NK-92 treated with Interleukin-12 subunit alpha and Interleukin-12 subunit beta, amount 100 ng/mL, for 24 hours (cell line): ENCODE data around the gene GNAO1.

Experiments
- DNase-seq: peaks from one replicate; lab custom pipeline; 2025; lab: John Stamatoyannopoulos, UW

Gene GNAO1

DNA sequence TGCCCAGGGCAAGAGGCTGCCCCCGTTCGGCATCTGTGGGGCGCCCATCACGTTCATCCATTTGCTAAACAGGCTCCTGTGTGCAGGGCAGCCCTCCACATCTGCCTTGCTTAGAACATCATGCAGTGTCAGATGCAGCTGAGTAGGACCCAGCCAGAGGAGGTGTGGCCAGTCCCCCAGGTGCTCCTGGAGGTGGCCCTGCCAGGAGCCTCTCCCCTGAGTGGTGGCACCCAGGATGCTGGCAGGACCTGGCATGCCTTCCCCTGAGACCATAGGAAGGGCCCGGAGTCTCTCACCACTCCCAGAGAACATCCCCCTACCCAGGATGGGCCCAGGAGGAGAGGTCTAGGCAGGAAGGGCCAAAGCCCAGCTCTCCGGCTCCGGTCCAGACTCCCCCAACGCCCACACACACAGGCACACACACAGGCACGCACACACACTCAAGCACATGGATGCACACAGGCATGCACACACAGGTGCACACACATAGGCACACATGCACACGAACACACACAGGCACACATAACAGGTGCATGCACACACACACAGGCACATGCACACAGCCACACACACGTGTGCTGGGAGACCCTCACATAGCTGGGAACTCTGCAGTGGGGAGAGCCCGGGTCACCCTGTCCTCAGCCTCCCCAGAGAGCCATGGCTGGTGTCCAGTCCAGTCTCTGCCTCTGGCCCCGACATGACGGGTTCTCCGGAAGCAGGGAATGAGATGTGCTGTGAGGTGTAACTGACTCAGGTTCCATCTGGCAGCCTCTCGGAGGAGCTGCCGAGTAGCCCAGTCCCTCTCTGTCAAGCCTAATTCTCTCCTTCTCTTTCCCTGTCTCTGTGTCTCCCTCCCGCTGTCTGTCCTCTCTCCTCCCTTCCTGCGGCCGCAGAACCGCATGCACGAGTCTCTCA, 159.5 kb downstream of the GNAO1 start:
- no peak for DNase-seq

DNA sequence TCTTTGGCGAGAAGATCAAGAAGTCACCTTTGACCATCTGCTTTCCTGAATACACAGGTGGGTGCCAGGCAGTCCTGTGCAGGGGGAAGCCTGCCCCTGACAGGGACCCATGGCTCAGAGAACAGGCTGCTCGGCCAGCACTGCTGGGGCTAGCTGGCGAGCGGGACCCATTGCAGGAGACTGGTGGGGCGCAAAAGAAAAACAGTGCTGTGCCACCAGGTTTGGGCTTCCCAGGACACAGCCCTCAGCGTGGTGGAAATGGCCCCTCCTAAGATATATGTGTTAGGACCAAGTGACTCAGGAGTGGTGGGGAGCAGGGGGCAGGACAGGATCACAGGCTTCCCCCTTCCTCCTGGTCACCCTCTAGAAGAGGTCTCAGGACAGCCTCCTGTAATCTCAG, 160.2 kb downstream of the GNAO1 start:
- DNase-seq: no peak

DNA sequence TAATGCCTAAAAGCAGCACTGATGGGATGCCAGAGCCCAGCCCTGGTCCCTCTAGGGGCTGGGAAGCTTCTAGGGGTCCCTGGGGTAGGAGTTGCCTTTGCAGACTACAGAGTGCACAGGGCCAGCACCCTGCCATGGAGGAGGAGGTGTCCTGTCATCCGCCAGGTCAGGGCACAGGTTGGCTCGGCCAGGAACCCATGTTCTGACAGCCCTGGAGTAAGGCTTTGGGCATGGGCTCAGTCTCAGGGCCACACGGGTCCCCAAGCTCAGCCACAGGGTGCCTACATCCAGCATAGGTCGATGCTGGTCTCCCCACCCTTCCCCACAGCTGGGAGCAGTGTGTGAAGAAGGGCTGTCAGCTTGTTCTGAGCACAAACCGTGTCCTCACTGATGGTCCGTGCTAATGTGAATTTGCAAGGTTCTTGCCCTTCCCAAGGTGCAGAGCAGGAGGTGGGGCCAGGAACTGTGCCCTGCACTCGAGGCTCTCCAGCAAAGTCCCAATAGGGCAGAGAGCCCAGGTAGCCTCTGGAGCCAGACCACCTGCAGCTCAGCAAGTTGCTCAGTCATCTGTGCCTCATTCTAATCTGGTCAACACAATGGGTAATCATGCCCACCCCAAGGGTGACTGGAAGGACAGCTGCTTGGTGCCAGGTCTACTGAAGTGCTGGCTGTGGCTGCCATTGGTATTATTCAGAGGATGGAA, 161.2 kb downstream of the GNAO1 start:
- no peak for DNase-seq

DNA sequence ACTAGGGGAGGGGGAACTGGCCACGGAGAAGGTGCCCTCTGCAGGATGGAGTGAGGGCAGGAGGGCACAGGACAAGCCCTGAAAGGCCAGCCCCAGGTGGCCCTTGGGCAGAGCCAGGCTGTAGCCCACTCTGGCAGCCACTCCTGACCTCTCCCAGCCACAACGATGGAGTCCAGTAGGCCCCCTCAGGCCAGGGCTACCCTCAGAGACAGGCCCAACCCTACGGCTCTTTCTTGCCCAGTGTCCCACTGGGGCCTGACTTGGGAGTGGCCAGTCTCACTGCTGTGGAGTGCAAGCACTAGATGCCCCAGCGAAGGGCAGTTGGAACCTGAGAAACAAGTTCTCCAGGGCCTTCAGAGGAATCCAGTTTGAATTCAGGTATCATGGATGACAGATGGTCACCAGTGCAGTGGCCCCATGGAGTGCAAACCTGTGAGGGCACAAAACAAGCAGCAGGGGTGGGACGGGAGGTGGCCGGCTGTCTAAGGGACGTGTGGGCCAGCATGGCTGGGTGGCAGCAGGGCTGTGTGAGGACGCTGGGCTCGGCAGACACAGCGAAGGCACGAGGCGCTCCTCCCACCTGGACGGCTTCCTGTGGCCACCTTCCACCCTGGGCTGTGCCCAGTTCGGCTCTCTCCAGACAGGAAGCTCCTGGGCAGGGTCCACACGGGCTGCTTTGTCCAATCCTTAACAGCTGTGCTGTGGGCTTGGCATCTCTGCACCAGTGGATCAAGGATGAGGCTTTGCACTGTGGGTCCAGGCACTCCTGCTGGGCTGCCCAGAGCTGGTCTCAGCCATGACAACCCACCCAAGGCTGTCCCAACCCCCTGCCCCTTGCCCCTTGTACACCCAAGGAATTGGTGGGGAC, 162.0 kb downstream of the GNAO1 start:
- DNase-seq: no peak

DNA sequence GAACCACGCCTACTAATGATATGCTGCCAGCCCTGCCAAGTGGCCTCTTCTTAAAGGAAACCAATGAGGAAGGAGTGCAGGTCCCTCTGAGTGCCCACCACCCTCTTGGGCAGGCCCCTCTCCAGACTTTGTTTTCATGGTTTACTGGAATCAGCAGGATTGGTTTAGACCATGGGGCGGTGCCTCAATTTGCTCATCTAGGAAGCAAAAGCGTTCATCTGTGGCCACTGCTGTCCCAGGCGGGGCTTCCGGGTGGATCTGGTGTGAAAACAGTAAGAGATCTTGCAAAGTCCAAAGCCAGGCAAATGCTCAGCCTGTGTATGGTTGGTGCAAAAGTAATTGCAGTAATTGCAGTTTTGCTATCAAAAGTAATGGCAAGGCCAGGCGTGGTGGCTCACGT, 162.7 kb downstream of the GNAO1 start:
- no peak for DNase-seq

DNA sequence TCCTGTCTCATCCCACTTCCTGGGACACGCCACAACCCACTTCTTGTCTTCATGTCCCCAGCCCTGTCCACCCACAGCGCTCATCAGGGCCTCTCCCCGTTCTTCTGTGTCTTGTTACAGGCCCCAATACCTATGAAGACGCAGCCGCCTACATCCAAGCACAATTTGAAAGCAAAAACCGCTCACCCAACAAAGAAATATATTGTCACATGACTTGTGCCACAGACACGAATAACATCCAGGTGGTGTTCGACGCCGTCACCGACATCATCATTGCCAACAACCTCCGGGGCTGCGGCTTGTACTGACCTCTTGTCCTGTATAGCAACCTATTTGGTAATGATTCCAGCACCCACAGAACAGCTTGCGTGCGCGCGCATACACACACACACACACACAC, 163.5 kb downstream of the GNAO1 start:
- no peak for DNase-seq

DNA sequence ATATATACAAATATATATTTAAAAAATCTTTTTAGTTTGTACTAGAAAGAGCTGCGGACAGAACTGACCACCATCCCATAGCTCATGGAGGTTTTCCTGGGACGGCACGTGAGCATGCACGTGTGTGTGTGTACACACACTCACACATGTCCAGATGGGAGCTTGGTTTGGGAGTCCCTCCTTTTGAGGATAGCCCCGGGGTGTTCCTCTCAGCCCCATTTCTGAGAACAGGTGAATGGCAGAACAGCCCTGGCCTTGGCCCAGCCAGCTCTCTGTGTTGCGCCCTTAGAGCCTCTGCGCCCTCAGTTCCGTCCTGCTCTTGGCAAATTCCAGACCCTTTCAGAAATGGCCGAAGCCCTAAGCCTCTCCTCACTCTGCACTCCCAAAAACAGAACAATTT, 163.9 kb downstream of the GNAO1 start:
- DNase-seq: no peak

DNA sequence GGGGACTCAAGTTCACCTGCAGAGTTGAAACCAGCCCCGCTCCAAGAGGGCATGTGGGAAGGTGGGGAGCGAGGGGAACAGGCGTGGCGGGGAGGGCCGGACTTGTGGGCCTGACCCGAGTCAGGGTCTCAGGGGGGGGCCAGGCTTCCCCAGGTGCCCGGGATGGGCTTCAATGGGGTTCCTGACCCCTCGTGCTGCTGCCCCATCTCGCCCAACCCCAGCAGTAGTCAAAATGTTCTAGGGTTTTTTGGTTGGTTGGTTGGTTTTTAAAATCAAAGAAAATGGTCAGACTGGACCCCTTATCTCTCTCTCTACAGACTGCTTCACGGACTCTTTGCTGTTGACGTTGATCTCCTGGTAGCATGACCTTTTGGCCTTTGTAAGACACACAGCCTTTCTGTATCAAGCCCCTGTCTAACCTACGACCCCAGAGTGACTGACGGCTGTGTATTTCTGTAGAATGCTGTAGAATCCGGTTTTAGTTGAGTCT, 164.5 kb downstream of the GNAO1 start:
- no peak for DNase-seq

DNA sequence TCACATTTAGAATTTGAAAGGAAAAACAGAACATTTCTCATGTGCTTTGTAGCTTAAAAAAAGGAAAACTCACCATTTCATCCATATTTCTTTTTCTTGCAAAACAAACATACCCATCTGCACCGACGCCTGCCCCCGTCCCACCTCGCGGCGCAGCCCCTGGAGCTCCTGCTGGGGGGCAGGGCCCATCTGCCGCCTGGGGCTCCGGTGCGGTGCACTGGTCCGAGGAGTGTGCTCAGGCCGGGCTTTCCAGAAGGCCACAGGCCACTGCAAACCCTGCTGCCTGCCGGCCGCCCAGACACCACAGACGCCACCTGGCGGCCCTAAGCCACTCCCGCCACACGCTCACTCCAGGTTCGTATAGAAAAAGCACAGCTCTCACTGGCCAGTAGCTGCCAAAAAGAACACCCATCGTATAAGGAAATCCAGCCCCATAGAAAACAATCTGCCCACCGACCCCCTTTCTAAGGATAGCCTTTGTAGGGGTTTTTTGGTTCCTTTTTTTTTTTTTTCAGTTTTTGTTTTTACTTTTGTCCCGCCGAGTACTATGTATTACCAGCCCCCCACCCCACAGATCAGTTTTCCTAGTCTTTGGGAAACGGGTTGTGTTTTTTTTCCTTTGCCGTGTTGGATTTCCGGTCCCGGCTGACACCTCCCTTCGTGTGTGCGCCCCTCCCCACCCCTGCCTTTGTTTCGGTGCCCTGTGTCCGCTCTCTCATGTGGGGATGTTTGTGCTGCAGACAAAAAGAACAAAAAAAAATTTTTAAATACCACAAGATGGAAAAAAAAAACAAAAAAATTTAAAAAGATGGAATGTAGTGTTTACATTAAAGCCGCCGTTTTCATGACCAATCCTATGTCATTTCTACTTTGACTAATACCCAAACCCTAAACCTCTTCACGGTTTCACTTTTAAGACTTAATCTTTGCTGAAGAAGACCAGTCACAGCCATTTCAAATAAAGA, 165.3 kb downstream of the GNAO1 start:
- peak; percentile 37 for DNase-seq

DNA sequence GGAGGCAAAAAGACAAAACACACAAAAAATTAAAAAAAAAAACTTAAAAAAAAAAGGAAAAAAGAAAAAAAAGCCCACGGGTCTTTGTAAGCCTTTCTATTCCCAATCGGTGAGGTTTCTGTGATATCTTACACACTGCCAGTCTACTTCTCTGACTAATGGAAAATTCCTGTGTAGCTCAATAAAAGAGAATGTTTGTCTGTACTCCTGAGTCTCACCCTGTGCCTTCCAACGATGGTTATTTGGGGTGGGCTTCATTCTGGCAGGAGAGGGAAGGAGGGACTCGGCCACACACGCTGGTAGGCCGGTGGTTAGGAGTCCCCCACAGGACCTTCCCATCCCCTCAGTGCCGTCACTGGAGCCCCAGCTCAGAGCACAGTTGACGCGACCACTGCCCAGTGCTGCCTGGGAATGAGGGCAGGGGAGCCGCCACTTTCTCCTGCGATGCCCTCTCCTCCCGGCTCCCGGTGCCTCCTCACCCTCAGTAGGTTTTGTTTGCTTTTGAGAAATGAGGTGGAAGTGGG, 166.0 kb downstream of the GNAO1 start:
- no peak for DNase-seq

DNA sequence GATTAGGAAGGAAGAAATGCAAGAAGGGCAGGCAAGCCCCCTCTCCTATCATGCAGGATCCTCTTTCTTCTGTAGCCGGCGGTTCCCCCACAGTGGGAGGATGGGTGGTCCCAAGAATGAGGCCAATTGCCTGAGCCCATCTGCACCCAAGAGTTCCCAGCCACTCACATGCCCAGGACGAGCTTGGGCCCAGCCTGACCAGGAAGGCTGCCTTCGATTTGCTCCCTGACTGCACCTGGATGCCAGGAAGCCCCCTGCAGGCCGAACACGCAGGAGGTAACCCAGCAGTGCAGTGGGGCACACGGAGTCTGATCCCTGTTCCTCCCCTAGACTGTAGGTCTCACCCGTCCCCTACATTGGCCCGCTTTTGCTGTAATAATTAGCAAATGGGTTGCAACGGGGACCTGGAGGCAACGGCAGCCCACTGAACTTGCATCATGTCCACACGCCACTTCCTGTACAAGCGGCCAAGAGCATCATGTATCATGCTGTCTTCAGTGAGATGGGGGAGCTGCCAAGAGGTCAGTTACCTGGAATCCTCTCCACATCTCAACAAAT, 166.6 kb downstream of the GNAO1 start:
- no peak for DNase-seq

DNA sequence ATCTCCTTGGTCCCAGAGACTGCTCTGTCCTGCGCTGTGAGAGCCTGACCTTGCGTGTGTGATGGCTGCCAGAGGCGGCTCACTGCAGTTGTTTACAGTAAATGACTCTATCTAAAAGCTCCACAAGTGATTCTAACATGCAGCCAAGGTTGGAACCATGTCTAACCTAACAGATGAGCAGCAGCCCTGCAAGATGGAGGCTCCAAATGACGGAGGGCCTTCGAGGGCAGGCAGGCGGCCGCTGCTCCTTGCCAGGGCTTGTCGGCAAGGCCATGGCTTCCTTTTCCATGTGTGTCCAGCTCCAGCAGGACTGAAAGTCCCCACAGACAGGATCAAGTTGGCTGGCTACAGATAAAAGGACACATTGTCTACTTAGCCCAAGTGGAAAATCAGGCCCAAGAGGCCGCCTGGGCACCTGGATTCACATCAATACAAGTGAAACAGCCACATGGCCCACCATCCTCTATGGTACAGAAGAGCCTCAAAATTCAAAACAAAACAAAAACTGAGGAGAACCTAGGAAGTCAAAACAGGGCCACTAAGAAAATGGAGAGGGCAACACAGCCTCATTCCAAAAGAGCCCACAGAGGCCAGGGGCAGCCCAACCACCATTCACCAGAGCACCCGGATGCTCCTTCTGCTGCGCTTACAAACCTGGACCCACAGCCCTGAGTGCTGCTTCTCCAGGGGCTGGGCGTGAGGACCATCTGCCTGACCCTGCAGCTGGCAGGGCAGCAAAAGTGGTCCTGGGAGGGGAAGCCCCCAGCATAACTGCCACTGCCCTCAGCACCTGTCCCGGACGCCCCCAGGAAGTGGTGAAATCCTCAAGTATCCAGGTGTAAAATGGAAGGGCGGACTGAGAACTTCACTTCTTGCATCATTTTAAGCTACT, 169.1 kb downstream of the GNAO1 start:
- DNase-seq: no peak

DNA sequence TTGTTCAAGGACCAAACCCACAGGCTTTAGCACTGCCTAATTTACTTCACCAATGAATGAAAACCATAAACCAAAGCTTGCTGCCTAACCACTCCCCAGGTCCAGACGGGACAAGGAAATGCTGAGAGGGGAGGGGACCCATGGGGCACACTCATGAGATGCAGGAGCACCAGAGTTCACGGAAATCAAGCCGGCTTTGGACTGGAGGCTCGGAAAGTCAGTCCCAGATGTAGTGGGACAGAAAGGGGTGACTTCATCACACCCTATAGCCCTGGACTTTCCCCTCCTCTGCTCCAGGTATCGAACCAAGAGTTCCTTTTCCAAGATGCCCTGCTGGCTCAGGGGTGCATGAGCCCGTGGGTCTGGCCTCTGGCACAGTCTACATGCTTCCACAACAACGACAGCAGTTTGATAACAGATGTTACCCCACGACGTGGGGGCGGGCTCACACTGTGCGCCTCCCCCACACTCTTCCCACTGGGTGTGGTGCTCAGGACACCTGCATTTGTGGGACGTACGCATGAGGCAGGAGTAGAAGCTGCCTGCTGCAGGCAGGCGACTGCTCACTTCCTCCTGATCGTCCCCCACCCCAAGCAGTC, 170.9 kb downstream of the GNAO1 start:
- DNase-seq: no peak

DNA sequence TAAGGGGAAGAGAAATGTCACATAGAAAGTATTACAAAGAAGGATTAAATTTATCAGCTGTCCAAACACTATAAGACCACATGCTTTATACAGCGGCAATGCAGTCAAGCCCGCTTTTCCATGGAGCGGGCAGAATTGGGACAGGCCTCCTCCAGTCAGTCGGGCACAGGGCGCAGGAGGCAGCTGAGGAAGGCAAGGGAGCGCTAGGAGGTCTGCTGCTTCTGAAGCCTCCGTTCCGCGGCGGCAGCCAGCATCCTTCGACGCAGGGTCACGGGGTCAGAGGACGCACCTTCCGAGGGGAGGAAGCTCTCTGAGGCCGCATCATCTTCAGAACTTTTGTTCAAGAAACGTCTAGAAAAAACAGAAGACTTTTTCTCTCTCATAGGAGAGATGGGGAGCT, 171.4 kb downstream of the GNAO1 start:
- DNase-seq: no peak

DNA sequence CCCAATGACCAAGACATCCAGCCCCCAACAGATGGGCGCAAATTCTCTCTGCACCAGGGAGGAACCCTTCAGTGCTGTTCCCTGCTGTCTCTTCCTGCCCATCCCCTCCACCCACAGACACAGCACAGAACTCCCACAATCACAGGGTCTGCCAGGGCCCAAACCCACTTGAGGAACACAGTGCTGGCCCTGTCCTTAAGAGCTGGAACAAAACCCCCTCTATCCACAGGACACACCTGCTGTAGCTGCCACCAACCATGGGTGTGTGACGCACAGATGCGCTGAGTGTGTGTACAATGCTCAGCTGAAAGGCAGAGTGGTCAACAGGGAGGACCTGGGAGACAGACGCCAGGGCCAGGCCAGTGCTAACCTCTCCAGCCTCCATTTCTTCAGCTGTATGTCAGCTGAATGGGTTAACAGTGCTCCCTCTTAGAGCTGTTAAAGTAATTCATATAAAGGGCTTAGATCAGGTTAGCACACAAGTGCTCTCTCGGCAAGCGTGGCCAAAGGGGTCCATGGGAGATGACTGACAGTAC, 172.0 kb downstream of the GNAO1 start:
- no peak for DNase-seq

DNA sequence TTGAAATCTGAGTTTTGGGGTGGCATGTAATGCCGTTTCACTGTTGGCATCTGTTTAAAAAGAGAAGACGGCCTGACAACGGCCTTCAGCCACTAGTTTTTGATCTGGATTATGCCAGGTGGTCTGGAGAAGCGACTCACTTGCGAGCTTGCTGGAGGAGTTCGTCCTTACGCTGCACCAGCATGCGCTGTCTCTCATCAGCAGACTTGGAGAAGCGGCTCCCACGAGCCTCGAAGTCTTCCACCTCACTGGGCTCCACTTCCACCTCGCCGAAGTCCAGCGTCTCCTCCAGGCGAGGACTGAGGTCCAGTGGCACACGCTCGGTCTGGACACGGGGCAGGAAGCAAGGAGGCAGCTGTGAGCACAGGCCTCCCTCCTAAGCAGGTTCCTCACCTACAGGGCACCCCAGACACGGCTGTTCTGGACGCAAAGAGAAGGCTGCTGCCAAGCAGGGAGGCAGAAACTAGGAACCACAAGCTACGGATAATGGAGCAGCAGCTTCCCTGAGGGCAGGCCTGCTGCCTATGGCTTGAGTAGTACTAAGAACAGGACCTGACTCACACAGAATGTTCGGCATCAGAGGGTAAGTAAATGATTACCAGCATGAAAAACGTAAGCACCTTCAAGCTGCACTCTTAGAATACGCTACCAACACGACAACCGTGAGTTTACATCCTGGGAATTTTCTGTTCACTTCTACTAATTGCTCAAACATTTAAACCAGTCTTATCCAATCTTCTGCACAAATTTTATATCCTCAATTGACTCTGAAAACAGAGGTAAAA, 172.7 kb downstream of the GNAO1 start:
- no peak for DNase-seq

DNA sequence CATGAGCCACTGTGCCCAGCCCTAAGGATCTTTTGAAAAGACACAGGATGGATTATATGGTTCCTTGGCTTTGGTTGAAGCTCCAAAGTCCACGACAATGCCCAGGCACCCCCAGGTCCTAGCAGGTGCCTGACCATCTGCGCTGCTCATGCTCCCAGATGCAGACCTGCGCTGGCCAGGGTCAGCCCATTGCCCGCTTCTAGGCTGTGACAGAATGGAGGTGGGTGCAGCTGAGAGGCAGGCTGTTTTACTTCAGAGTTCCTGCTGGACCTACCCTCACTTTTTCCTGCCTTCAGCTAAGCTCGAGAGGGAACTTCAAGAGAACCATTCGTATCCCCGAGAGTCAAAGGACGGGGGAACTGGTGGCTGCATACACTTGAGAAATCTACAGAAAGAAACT, 173.6 kb downstream of the GNAO1 start:
- DNase-seq: no peak

DNA sequence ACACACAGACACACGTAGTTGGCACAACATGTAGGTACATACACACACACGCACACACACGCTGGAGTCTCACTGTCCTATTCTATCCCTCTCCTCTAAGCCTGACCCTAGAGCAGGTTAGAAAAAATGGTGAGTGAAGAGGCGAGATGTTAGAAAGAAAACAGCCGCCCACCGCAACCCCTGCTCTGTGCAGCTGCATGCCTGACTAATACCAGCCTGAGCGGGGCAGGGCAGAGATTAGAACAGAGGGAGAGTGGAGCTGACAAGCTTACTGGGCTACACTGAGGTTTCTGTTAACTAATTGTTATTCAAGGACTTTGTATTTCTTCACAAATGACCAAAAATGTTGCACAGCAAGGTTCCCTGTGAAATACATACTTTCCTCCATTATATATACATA, 174.3 kb downstream of the GNAO1 start:
- DNase-seq: no peak
